ENCODE results near the gene ARHGAP44.
"Not testable (repeated sequence)": the region's sequence is repeated elsewhere in the genome, so short reads cannot be mapped to it uniquely, and the experiment has no call there.

Gene ARHGAP44

GRCh38 chr17:12866244-12866643, 76.9 kb downstream of the ARHGAP44 start:
- no peak overlapping the region for H3K27ac ChIP-seq
- no peak for TF ChIP-seq CTCF (conservative IDR thresholded peaks at IDR 0.05)

DNA sequence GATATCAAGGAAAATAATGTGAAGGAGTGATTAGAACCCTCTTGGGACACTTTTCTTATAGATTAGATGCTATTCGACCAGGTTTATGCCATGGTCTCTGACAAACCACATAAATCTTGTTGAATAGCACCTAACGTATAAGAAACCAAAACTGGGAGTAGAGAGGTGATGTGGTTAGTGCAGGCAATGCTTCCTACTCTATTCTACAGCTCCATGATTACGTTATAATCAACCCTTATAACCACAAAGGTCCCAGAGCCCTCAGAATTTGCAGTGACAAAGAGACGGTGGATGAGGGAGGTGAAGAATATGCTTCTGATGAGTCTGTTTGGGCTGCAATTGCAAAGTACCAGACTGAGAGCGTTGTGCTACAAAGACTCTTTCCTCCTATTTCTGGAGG, 78.4 kb downstream of the ARHGAP44 start:
- H3K27ac ChIP-seq, result no peak overlapping the region
- no peak for TF ChIP-seq CTCF (conservative IDR thresholded peaks at IDR 0.05)

GRCh38 chr17:12873415-12874125, 84.3 kb downstream of the ARHGAP44 start:
- not testable (repeated sequence) for H3K27ac ChIP-seq

DNA sequence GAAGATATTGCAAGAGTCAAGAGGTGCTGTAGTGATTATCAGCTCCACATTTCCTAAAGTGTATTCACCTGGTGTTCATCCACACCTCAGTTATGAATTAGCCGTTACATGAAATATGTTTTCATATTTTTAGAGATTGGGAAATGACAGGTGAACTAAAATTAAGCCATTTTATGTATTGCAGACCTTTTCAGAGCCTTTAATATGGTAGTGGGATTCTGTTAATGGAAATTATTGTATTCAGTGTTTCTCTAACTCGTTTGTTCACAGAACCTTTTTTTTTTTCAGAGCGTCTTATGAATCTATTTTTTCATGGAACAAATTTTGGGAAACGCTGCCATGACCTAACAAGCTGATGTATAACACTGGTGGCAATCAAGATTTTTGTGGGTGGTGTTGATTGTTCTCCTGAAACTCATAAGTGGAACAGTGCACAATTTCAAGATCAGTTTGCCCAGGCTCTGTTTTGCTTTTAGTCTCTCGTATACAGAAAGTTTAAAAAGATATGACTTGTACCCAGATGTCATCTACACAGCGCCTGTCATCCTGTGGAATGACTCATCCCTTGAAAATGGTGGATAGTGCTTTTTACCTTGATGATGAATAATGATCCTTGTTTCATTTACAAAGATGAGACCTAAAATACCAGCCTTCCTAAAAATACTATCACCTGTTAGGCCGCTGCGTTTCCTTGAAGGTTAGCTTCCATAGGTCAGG, 88.8 kb downstream of the ARHGAP44 start:
- no peak for TF ChIP-seq CTCF (conservative IDR thresholded peaks at IDR 0.05)
- no peak overlapping the region for H3K27ac ChIP-seq

- not testable (repeated sequence) for H3K27ac ChIP-seq
Observed at GRCh38 chr17:12879096-12879495, 89.8 kb downstream of the ARHGAP44 start.

DNA sequence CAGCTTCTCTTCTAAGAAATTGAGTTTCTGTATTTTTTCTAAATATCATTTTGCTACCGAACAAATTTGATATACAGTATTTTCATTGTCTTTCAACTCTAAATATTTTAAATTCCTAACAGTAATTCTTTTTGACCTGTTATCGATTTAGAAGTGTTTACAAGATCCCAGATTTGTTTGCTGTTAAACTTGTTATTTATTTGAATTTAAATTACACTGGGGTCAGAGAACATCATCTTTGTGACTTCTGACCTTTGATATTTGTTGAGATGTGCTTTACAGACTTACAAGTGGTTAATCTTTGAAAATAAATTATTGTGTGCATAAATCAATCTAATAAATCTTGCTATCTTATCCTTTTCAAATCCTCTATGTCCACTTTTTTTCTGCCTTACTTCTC, 94.2 kb downstream of the ARHGAP44 start:
- no peak for TF ChIP-seq CTCF (conservative IDR thresholded peaks at IDR 0.05)
- H3K27ac ChIP-seq, result no peak overlapping the region

DNA sequence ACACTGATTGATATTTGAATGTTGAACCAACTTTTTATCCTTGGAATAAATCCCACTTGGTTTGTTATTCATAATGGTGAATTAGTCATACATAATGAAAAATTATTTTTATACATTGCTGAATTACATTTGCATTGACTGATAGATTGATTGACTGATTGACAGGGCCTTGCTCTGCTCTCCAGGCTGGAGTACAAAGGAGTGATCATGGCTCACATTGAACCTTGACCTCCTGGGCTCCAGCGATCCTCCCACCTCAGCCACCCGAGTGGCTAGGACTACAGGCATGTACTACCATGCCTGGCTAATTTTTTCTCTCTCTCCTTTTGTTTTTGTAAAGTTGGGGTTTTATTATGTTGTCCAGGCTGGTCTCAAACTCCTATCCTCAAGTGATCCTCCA, 97.8 kb downstream of the ARHGAP44 start:
- TF ChIP-seq CTCF (conservative IDR thresholded peaks at IDR 0.05), result no peak
- H3K27ac ChIP-seq, result no peak overlapping the region

- H3K27ac ChIP-seq, result peak overlapping the region; percentile 27; the same call in 1 of the 2 replicates
- TF ChIP-seq CTCF (conservative IDR thresholded peaks at IDR 0.05), result no peak
Observed at GRCh38 chr17:12896180-12896785, 107.0 kb downstream of the ARHGAP44 start.
